Left renal pelvis (tissue), 4 donors: ENCODE measurements around the gene ZNF799. TPM values are rescaled to one million over a fixed set of nuclear protein-coding genes. Genes with fewer than 3 reads are reported as not detected.
A peak's percentile ranks its signal among the peaks of the same experiment; 100 is the strongest.
"Not testable (repeated sequence)": the region's sequence is repeated elsewhere in the genome, so short reads cannot be mapped to it uniquely, and the experiment has no call there.

ENCODE experiments used
- DNase-seq, 4 donors: peaks; one replicate each; pipeline ENCODE4 v3.0.0-alpha.2; 2013; ENCODE audit warnings: low read depth in 4 of 4, low spot score in 3 of 4
- polyA plus RNA-seq, 4 donors: library from polyadenylated mRNA; unstranded; fragments of 120-200 nt; gene quantifications; one replicate each; pipeline ENCODE4 v1.2.1, GENCODE V29; 2013; ENCODE audit not compliant: insufficient read length in 4 of 4

Gene ZNF799
- polyA plus RNA-seq, 4 donors: 4.9 to 8.6 (median 7.8) TPM

GRCh38 chr19:12364391-12365235 is 36.5 kb downstream of the ZNF799 start:
- peak in 3 of 4 donors; percentile 14 to 23 (median 22) for DNase-seq

- not testable (repeated sequence) for DNase-seq
These were observed 38.8 kb downstream of the ZNF799 start for GRCh38 chr19:12362236-12362635.

- no peak for DNase-seq
These were observed 47.7 kb downstream of the ZNF799 start for GRCh38 chr19:12353375-12353774.

GRCh38 chr19:12350890-12351197 is 50.2 kb downstream of the ZNF799 start:
- no peak for DNase-seq

- no peak for DNase-seq
These were observed 50.7 kb downstream of the ZNF799 start for GRCh38 chr19:12350185-12350889.

- no peak for DNase-seq
These were observed 54.2 kb downstream of the ZNF799 start for GRCh38 chr19:12346896-12347295.

GRCh38 chr19:12345197-12345596 is 55.9 kb downstream of the ZNF799 start:
- DNase-seq: no peak

Other genes with a start within 250 kb of the ZNF799 start
- 10 to 100 TPM in 3 of 4 donors, 1 to 10 TPM in 1; 6.8 to 23.9 (median 13.9) TPM for gene ZNF625, start 244.5 kb downstream of the ZNF799 start, polyA plus RNA-seq
- 10 to 100 TPM; 14.5 to 22.0 (median 18.3) TPM for gene ZNF136, start 238.2 kb downstream of the ZNF799 start, polyA plus RNA-seq
- 10 to 100 TPM; 11.4 to 58.2 (median 52.7) TPM for gene ZNF44, start 106.4 kb downstream of the ZNF799 start, polyA plus RNA-seq
- gene ZNF563, start 67.6 kb downstream of the ZNF799 start, polyA plus RNA-seq: 1 to 10 TPM; 2.9 to 8.2 (median 4.9) TPM
- gene ZNF442, start 35.6 kb downstream of the ZNF799 start, polyA plus RNA-seq: 1 to 10 TPM; 3.2 to 8.4 (median 6.8) TPM
- 10 to 100 TPM in 2 of 4 donors, 1 to 10 TPM in 2; 6.7 to 13.8 (median 10.5) TPM for gene ZNF443, start 39.8 kb upstream of the ZNF799 start, polyA plus RNA-seq
- 1 to 10 TPM; 5.7 to 9.4 (median 8.7) TPM for gene ZNF709, start 83.5 kb upstream of the ZNF799 start, polyA plus RNA-seq
- gene ZNF564, start 150.2 kb upstream of the ZNF799 start, polyA plus RNA-seq: 10 to 100 TPM in 3 of 4 donors, 1 to 10 TPM in 1; 7.2 to 15.9 (median 13.9) TPM
- gene ZNF490, start 209.5 kb upstream of the ZNF799 start, polyA plus RNA-seq: 1 to 10 TPM; 3.5 to 5.9 (median 5.1) TPM
- gene ZNF791, start 209.6 kb upstream of the ZNF799 start, polyA plus RNA-seq: 10 to 100 TPM; 21.5 to 25.2 (median 23.0) TPM